SH-SY5Y (cell line): ENCODE data around the gene ZCCHC18.

Experiments
- GATA2 ChIP-seq: IDR thresholded peaks from 2 replicates; pipeline ENCODE4 v1.6.1; 2011; ENCODE audit warnings: mild to moderate bottlenecking, low read depth, low read length
- GATA3 ChIP-seq: IDR thresholded peaks from 2 replicates; pipeline ENCODE4 v1.6.1; 2011; ENCODE audit warnings: low read depth, mild to moderate bottlenecking, low read length, moderate library complexity

DNA sequence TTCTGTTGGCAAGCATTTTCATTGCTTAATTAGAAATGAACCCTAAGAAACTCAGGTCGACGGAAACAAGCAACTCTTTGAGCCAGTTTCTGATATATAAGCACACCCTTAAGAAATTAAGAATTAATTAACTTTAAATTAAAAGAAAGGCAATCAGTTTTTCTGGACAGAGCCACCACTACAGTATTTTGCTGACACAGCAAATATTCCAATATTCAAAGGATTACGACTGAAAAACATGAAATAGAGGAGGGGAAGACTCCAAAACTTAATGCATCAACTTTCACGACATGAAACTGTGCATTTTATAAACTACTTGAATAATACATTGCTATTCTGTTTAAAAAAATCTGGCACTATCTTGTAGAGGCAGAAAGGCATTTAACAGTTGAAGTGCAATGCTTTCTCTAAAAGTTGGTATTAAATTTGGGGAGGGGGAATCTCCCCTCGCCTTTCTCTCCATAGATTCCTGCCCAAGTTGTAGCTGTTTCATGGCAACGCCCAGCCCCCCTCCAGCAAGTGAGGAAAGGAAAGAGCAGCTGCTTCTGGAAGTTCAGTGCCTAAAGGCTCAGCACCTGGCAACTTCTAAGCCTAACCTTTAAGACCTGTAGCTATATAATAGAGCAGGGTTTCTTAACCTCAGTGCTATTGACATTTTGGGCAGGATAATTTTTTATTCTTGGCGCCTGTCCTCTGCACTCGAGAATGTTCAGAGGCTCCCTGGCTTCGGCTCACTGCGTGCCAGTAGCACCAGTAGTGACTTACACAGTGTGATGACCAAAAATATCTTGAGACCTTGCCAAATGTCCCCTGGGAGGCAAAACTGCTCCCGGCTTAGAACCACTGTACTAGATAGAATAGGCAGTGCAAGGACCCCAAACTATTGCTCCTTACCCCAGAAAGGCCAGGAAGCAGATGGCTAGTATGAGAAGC, 6.7 kb upstream of the ZCCHC18 start:
- TF ChIP-seq GATA2 = no peak
- no peak for TF ChIP-seq GATA3
